Mammary epithelial cell (primary cell): Measurements from ENCODE around the gene GLP2R.

Source experiments
- EZH2 ChIP-seq: IDR thresholded peaks from 2 replicates; pipeline ENCODE4 v1.6.1; 2012; ENCODE audit warnings: low read length, inconsistent platforms, borderline replicate concordance
- TF ChIP-seq, protein P1 (sequence below), 2 donors: IDR thresholded peaks in 1 of 2; conservative IDR thresholded peaks in 1 of 2; 2 replicates each; pipeline ENCODE4 v1.5.1; 2011 to 2012; ENCODE audit warnings: inconsistent platforms in 2 of 2, low read length in 2 of 2, mild to moderate bottlenecking in 2 of 2, control low read depth in 1 of 2, low read depth in 1 of 2; ENCODE audit not compliant: insufficient read depth in 1 of 2; ENCODE audit errors: extremely low read depth in 1 of 2

DNA sequence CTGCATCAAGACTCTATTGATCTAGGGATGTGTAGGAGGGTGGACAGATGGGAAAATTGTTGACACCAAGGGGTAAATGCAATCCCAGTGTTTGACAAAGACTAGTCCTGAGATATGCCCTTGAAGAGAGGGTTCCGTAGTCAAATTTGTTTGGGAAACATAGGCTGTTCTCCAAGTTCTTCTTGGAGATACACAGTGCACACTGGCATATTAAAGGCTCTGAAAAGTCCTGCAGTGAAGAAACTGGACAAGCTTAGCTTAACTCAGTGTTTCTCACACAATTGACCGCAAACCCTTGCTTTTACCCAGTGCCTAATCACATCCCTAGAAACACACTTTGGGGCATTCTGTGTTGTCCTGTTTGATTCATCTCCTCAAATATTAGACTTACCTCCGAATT, 45.2 kb upstream of the GLP2R start:
- TF ChIP-seq, protein P1, sequence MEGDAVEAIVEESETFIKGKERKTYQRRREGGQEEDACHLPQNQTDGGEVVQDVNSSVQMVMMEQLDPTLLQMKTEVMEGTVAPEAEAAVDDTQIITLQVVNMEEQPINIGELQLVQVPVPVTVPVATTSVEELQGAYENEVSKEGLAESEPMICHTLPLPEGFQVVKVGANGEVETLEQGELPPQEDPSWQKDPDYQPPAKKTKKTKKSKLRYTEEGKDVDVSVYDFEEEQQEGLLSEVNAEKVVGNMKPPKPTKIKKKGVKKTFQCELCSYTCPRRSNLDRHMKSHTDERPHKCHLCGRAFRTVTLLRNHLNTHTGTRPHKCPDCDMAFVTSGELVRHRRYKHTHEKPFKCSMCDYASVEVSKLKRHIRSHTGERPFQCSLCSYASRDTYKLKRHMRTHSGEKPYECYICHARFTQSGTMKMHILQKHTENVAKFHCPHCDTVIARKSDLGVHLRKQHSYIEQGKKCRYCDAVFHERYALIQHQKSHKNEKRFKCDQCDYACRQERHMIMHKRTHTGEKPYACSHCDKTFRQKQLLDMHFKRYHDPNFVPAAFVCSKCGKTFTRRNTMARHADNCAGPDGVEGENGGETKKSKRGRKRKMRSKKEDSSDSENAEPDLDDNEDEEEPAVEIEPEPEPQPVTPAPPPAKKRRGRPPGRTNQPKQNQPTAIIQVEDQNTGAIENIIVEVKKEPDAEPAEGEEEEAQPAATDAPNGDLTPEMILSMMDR (conservative IDR thresholded peaks at IDR 0.05 in 1 of 2, IDR thresholded peaks at IDR 0.05 in 1 of 2; ENCODE audit: extremely low read depth in 1 of 2, insufficient read depth in 1 of 2, low read depth in 1 of 2, low read length in 2 of 2): no peak
- no peak for TF ChIP-seq EZH2
